NCI-H187 (cell line): ENCODE results near the gene PITPNB.

Experiments used
- DNase-seq, 2 experiments: peaks; one replicate each; lab custom pipeline; 2025; lab: John Stamatoyannopoulos, UW

PITPNB gene

GRCh38 chr22:27833803-27834202 lies 85.3 kb downstream of the PITPNB start:
- DNase-seq = no peak

GRCh38 chr22:27832606-27833005 lies 86.5 kb downstream of the PITPNB start:
- no peak for DNase-seq

GRCh38 chr22:27829620-27830019 lies 89.4 kb downstream of the PITPNB start:
- DNase-seq = no peak

- no peak for DNase-seq
These were observed 91.2 kb downstream of the PITPNB start for GRCh38 chr22:27827604-27828587.

- no peak for DNase-seq
These were observed 93.9 kb downstream of the PITPNB start for GRCh38 chr22:27825174-27825573.

GRCh38 chr22:27823221-27823620 lies 95.8 kb downstream of the PITPNB start:
- no peak for DNase-seq

GRCh38 chr22:27820896-27821866 lies 97.9 kb downstream of the PITPNB start:
- DNase-seq = no peak

- DNase-seq = no peak
These were observed 102.5 kb downstream of the PITPNB start for GRCh38 chr22:27816552-27816951.

- no peak for DNase-seq
These were observed 103.1 kb downstream of the PITPNB start for GRCh38 chr22:27815826-27816530.

GRCh38 chr22:27814993-27815392 lies 104.1 kb downstream of the PITPNB start:
- DNase-seq = no peak

- DNase-seq = no peak
These were observed 107.3 kb downstream of the PITPNB start for GRCh38 chr22:27811778-27812177.

- no peak for DNase-seq
These were observed 108.4 kb downstream of the PITPNB start for GRCh38 chr22:27810609-27811151.

GRCh38 chr22:27809700-27810608 lies 109.1 kb downstream of the PITPNB start:
- DNase-seq = no peak

- no peak for DNase-seq
These were observed 109.8 kb downstream of the PITPNB start for GRCh38 chr22:27809226-27809603.

GRCh38 chr22:27808451-27809225 lies 110.4 kb downstream of the PITPNB start:
- no peak for DNase-seq

GRCh38 chr22:27805841-27806240 lies 113.2 kb downstream of the PITPNB start:
- no peak for DNase-seq

- no peak for DNase-seq
These were observed 114.4 kb downstream of the PITPNB start for GRCh38 chr22:27804470-27805297.

- no peak for DNase-seq
These were observed 115.1 kb downstream of the PITPNB start for GRCh38 chr22:27803841-27804415.
